Measurements from ENCODE around the gene APLN. TPM values are rescaled to one million over a fixed set of nuclear protein-coding genes. Genes with fewer than 3 reads are reported as not detected.

Gene APLN
- total and polyA plus RNA-seq, 2 experiments from 2014 or later, result 0.43 to 1.1 TPM

- H3K4me1 ChIP-seq (ENCODE audit: insufficient read depth), result peaks cover 6% of the 10 kb centered on the region
- WGBS, 2 experiments (ENCODE audit: low coverage in 1 of 2, low lambda C conversion rate in 2 of 2, missing lambda C conversion rate in 2 of 2), result 9 to 12% methylated on average over 11 to 14 of the region's 14 CpGs
- H3K36me3 ChIP-seq (ENCODE audit: low read depth), result no peaks in the 10 kb centered on the region
- peak overlapping the region; percentile 81 for H3K4me2 ChIP-seq (ENCODE audit: unreplicated experiment)
- no peaks in the 10 kb centered on the region for H3K9me3 ChIP-seq (ENCODE audit: low read depth)
- peak overlapping the region; percentile 93 for H2AFZ ChIP-seq
- TF ChIP-seq EZH2 (IDR thresholded peaks at IDR 0.05; ENCODE audit: insufficient read depth, poor library complexity, severe bottlenecking) (no peak), EZH2phosphoT487 (IDR thresholded peaks at IDR 0.05; ENCODE audit: insufficient read depth, low read depth) (no peak)
- no peak overlapping the region for H3K27ac ChIP-seq
- H4K20me1 ChIP-seq (ENCODE audit: insufficient read depth), result no peaks in the 10 kb centered on the region
- peak overlapping the region; percentile 73 for H3K9ac ChIP-seq
- H3F3A ChIP-seq (ENCODE audit: insufficient read depth), result no peaks in the 10 kb centered on the region
- no peaks in the 10 kb centered on the region for H3K27me3 ChIP-seq (replicated peaks; ENCODE audit: insufficient read depth)
- in situ Hi-C loops (cut with MboI), result no loop called here
- no peaks in the 10 kb centered on the region for H3K9me2 ChIP-seq (ENCODE audit: insufficient read depth)
- H3K79me2 ChIP-seq (ENCODE audit: insufficient read depth), result no peaks in the 10 kb centered on the region
- peak; percentile 48 for DNase-seq
- peak overlapping the region; percentile 63 for H3K4me3 ChIP-seq
Observed at GRCh38 chrX:129678614-129679195, 23.9 kb upstream of the APLN start.

- H3K27me3 ChIP-seq (replicated peaks; ENCODE audit: insufficient read depth), result no peaks in the 10 kb centered on the region
- DNase-seq, result no peak
- H3K27ac ChIP-seq, result no peak overlapping the region
- no peak overlapping the region for H3K4me3 ChIP-seq
- in situ Hi-C loops (cut with MboI), result no loop called here
- no peak overlapping the region for H3K9ac ChIP-seq
- H3K79me2 ChIP-seq (ENCODE audit: insufficient read depth), result no peaks in the 10 kb centered on the region
- TF ChIP-seq EZH2 (IDR thresholded peaks at IDR 0.05; ENCODE audit: insufficient read depth, poor library complexity, severe bottlenecking) (no peak), EZH2phosphoT487 (IDR thresholded peaks at IDR 0.05; ENCODE audit: insufficient read depth, low read depth) (no peak)
- H2AFZ ChIP-seq, result no peak overlapping the region
- no peaks in the 10 kb centered on the region for H3K36me3 ChIP-seq (ENCODE audit: low read depth)
- H3F3A ChIP-seq (ENCODE audit: insufficient read depth), result peaks cover 12% of the 10 kb centered on the region
- no peak overlapping the region for H3K4me2 ChIP-seq (ENCODE audit: unreplicated experiment)
- peaks cover 14% of the 10 kb centered on the region for H3K4me1 ChIP-seq (ENCODE audit: insufficient read depth)
- no peaks in the 10 kb centered on the region for H4K20me1 ChIP-seq (ENCODE audit: insufficient read depth)
- no peaks in the 10 kb centered on the region for H3K9me3 ChIP-seq (ENCODE audit: low read depth)
- no peaks in the 10 kb centered on the region for H3K9me2 ChIP-seq (ENCODE audit: insufficient read depth)
Observed at GRCh38 chrX:129667412-129667811, 12.7 kb upstream of the APLN start.

GRCh38 chrX:129665916-129666644 is 11.3 kb upstream of the APLN start:
- in situ Hi-C loops (cut with MboI), result no loop called here
- Histone ChIP-seq H3K79me2 (ENCODE audit: insufficient read depth) (no peaks in the 10 kb centered on the region), H3F3A (ENCODE audit: insufficient read depth) (peaks cover 12% of the 10 kb centered on the region), H3K27ac (peak overlapping the region; percentile 33), H4K20me1 (ENCODE audit: insufficient read depth) (no peaks in the 10 kb centered on the region), H3K9ac (no peak overlapping the region), H3K4me3 (no peak overlapping the region), H3K4me2 (ENCODE audit: unreplicated experiment) (peak overlapping the region; percentile 67), H2AFZ (no peak overlapping the region), H3K27me3 (replicated peaks; ENCODE audit: insufficient read depth) (no peaks in the 10 kb centered on the region), H3K9me3 (ENCODE audit: low read depth) (no peaks in the 10 kb centered on the region), H3K36me3 (ENCODE audit: low read depth) (no peaks in the 10 kb centered on the region), H3K9me2 (ENCODE audit: insufficient read depth) (no peaks in the 10 kb centered on the region), H3K4me1 (ENCODE audit: insufficient read depth) (peaks cover 14% of the 10 kb centered on the region)
- TF ChIP-seq EZH2phosphoT487 (IDR thresholded peaks at IDR 0.05; ENCODE audit: insufficient read depth, low read depth) (no peak), EZH2 (IDR thresholded peaks at IDR 0.05; ENCODE audit: insufficient read depth, poor library complexity, severe bottlenecking) (no peak)
- peak; percentile 83 for DNase-seq
- WGBS, 2 experiments (ENCODE audit: low coverage in 1 of 2, low lambda C conversion rate in 2 of 2, missing lambda C conversion rate in 2 of 2), result 0 to 3% methylated on average over 2 to 7 of the region's 7 CpGs

- DNase-seq, result no peak
- Histone ChIP-seq H3K9me3 (ENCODE audit: low read depth) (no peaks in the 10 kb centered on the region), H3K4me2 (ENCODE audit: unreplicated experiment) (no peak overlapping the region), H2AFZ (no peak overlapping the region), H3K27ac (no peak overlapping the region), H3K36me3 (ENCODE audit: low read depth) (no peaks in the 10 kb centered on the region), H3F3A (ENCODE audit: insufficient read depth) (peaks cover 12% of the 10 kb centered on the region), H3K27me3 (replicated peaks; ENCODE audit: insufficient read depth) (no peaks in the 10 kb centered on the region), H3K4me1 (ENCODE audit: insufficient read depth) (peaks cover 14% of the 10 kb centered on the region), H3K4me3 (no peak overlapping the region), H3K9me2 (ENCODE audit: insufficient read depth) (no peaks in the 10 kb centered on the region), H3K9ac (no peak overlapping the region), H3K79me2 (ENCODE audit: insufficient read depth) (no peaks in the 10 kb centered on the region), H4K20me1 (ENCODE audit: insufficient read depth) (no peaks in the 10 kb centered on the region)
- TF ChIP-seq EZH2 (IDR thresholded peaks at IDR 0.05; ENCODE audit: insufficient read depth, poor library complexity, severe bottlenecking) (no peak), EZH2phosphoT487 (IDR thresholded peaks at IDR 0.05; ENCODE audit: insufficient read depth, low read depth) (no peak)
- in situ Hi-C loops (cut with MboI), result no loop called here
- WGBS, 2 experiments (ENCODE audit: low coverage in 1 of 2, low lambda C conversion rate in 2 of 2, missing lambda C conversion rate in 2 of 2), result 70 to 74% methylated on average over 3 of the region's 3 CpGs
Observed at GRCh38 chrX:129663171-129663570, 8.4 kb upstream of the APLN start.

Measured in GM23248 (cell line).